LNCaP clone FGC (cell line): Measurements from ENCODE around the gene CYLC1.

Experiments used
- DNase-seq: peaks from one replicate; pipeline ENCODE4 v3.0.0-alpha.2; 2011; ENCODE audit warnings: low read depth
- H3K4me3 ChIP-seq: 2 replicates; pipeline ENCODE4 v1.5.1; 2011; ENCODE audit warnings: mild to moderate bottlenecking, low read depth, low read length, control low read depth
- CTCF ChIP-seq: IDR thresholded peaks from 2 replicates; pipeline ENCODE4 v1.5.1; 2012; ENCODE audit warnings: mild to moderate bottlenecking; ENCODE audit not compliant: control insufficient read depth, insufficient read depth; ENCODE audit errors: extremely low read depth

The CYLC1 gene, protein sequence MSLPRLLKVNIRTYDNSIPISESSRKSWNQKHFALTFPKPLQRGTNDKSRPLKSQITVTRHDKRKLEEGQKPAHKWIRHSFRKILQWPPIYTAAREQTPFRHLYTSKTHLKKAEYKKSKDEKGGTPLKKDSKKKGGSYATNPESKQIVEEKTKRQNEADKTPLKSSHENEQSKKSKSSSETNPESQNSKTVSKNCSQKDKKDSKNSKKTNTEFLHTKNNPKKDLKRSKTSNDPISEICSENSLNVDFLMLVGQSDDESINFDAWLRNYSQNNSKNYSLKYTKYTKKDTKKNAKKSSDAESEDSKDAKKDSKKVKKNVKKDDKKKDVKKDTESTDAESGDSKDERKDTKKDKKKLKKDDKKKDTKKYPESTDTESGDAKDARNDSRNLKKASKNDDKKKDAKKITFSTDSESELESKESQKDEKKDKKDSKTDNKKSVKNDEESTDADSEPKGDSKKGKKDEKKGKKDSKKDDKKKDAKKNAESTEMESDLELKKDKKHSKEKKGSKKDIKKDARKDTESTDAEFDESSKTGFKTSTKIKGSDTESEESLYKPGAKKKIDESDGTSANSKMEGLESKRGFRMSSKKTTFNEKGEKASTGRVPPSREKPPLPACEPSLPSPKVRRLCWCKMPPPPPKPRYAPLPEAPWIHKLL

DNA sequence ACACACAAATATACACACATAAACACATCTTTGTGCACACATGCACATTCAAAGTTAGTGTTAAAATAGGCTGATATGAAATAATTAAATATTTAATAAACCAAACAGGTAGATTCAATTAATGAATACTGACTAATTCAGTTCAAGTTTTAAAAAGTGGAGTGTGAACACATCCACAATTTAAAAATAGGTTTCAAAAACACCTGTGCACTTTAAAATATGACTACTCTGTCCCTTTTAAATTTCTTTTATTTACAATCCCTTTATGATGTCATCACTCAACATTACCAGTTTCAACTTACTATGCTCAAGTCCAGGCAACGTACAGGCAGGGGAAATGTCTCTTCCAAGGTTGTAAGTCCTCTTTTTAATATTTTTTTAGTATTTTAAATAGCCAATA, at the start of gene CYLC1:
Gene CYLC1 (plus strand): TSS at position 301 of the 400 bp plus-strand sequence. CDS start 37 bp downstream, at position 338.
- DNase-seq: no peak
- no peak within 1 kb of the TSS for H3K4me3 ChIP-seq
- TF ChIP-seq CTCF: no peak

- H3K4me3 ChIP-seq: peak overlapping the region; percentile 40
- DNase-seq: no peak
- no peak for TF ChIP-seq CTCF
Measured at GRCh38 chrX:83819304-83819703, 41.6 kb upstream of the CYLC1 start.

GRCh38 chrX:83829874-83830273, 31.1 kb upstream of the CYLC1 start:
- no peak overlapping the region for H3K4me3 ChIP-seq
- TF ChIP-seq CTCF: no peak
- DNase-seq: no peak

GRCh38 chrX:83845397-83845796, 15.5 kb upstream of the CYLC1 start:
- peak; percentile 73 for TF ChIP-seq CTCF

DNA sequence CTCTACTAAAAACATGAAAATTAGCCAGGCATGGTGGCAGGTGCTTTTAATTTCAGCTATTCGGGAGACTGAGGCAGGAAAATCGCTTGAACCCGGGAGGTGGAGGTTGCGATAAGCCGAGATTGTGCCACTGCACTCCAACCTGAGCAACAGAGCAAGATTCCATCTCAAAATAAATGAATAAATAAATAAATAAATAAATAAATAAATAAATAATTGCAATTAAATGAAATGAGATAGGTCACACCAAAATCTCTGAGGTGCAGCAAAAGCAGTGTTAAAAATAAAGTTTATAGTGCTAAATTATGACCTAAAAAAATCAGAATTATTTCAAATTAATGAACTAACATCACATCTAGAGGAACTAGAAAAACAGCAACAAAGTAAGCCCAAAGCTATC, 13.6 kb upstream of the CYLC1 start:
- DNase-seq: no peak
- no peak for TF ChIP-seq CTCF
- no peak overlapping the region for H3K4me3 ChIP-seq

More at GRCh38 chrX:83845397-83845796, 15.5 kb upstream of the CYLC1 start:
- H3K4me3 ChIP-seq: no peak overlapping the region
- DNase-seq: peak; percentile 26

GRCh38 chrX:83888585-83888984, 27.6 kb downstream of the CYLC1 start:
- no peak for DNase-seq
- TF ChIP-seq CTCF: no peak
- no peak overlapping the region for H3K4me3 ChIP-seq
